IMR-90 (cell line): ENCODE measurements around the gene ZNF521. TPM values are rescaled to one million over a fixed set of nuclear protein-coding genes. Genes with fewer than 3 reads are reported as not detected.

Experiments
- ATAC-seq: fragments of 200-7000 bp; cut with Tn5 transposase; 2 replicates; pipeline ENCODE4 v1.9.1; 2020; ENCODE audit warnings: low read depth, mild to moderate bottlenecking, moderate library complexity
- BruUV-seq: library from RNA; stranded (reverse); fragments of 400-500 nt; replicated peaks from 2 replicates; lab custom pipeline; 2021; lab: Mats Ljungman, UMichigan
- CTCF ChIA-PET: fragments of 300-600 bp; formaldehyde crosslinking; extraction: SDS; loops from one replicate; lab custom pipeline; 2021; ENCODE audit warnings: antibody characterized with exemption; lab: Yijun Ruan, JAX
- POLR2A ChIA-PET: fragments of 300-600 bp; sonication (Branson Sonifier 250); formaldehyde crosslinking; loops from one replicate; lab custom pipeline; 2022; ENCODE audit warnings: antibody characterized with exemption; ENCODE audit not compliant: unreplicated experiment; lab: Charles Lee
- DNase-seq: peaks from one replicate; pipeline ENCODE4 v3.0.0; 2013
- H2AFZ ChIP-seq: replicated peaks from 2 replicates; pipeline ENCODE3; 2013; ENCODE audit warnings: low read length, mild to moderate bottlenecking; ENCODE audit not compliant: poor library complexity
- H2AK5ac ChIP-seq: 2 replicates; pipeline ENCODE4 v1.6.1; 2013; ENCODE audit warnings: low read depth, low read length, inconsistent platforms
- H2AK9ac ChIP-seq: replicated peaks from 2 replicates; pipeline ENCODE3; 2013; ENCODE audit warnings: mild to moderate bottlenecking, low read depth, low read length, moderate library complexity; ENCODE audit not compliant: poor library complexity
- H2BK120ac ChIP-seq: 2 replicates; pipeline ENCODE4 v1.6.1; 2013; ENCODE audit warnings: low read depth, low read length, inconsistent platforms
- H2BK15ac ChIP-seq: 3 replicates; pipeline ENCODE4 v1.6.1; 2013; ENCODE audit warnings: low read depth, low read length, inconsistent platforms
- H2BK20ac ChIP-seq: 2 replicates; pipeline ENCODE4 v1.6.1; 2013; ENCODE audit warnings: low read depth, mild to moderate bottlenecking, inconsistent platforms, low read length, moderate library complexity
- H2BK5ac ChIP-seq: 2 replicates; pipeline ENCODE4 v1.6.1; 2013; ENCODE audit warnings: mild to moderate bottlenecking, low read depth, low read length, inconsistent platforms; ENCODE audit not compliant: poor library complexity, severe bottlenecking
- H3K14ac ChIP-seq: replicated peaks from 2 replicates; pipeline ENCODE4 v1.6.1; 2013; ENCODE audit warnings: low read depth, low read length, inconsistent platforms
- H3K18ac ChIP-seq: 2 replicates; pipeline ENCODE4 v1.6.1; 2013; ENCODE audit warnings: low read depth, low read length, control low read depth
- H3K23ac ChIP-seq: 2 replicates; pipeline ENCODE4 v1.6.1; 2013; ENCODE audit warnings: low read depth, low read length, inconsistent platforms
- H3K27ac ChIP-seq: 2 replicates; pipeline ENCODE4 v1.5.1; 2013; ENCODE audit warnings: mild to moderate bottlenecking, control low read depth, low read length; ENCODE audit not compliant: insufficient read depth
- H3K27me3 ChIP-seq: 2 replicates; pipeline ENCODE4 v1.6.1; 2013; ENCODE audit warnings: low read length; ENCODE audit not compliant: control insufficient read depth, insufficient read depth
- H3K36me3 ChIP-seq: 2 replicates; pipeline ENCODE4 v1.6.1; 2013; ENCODE audit warnings: low read length, mixed read lengths; ENCODE audit not compliant: control insufficient read depth, insufficient read depth
- H3K4ac ChIP-seq: 2 replicates; pipeline ENCODE4 v1.6.1; 2013; ENCODE audit warnings: low read depth, low read length, inconsistent platforms
- H3K4me1 ChIP-seq: 2 replicates; pipeline ENCODE4 v1.6.1; 2013; ENCODE audit warnings: low read length, mixed read lengths; ENCODE audit not compliant: control insufficient read depth, insufficient read depth
- H3K4me2 ChIP-seq: 2 replicates; pipeline ENCODE4 v1.6.1; 2013; ENCODE audit warnings: low read depth, mild to moderate bottlenecking, control low read depth, low read length, moderate library complexity
- H3K4me3 ChIP-seq: 2 replicates; pipeline ENCODE4 v1.5.1; 2013; ENCODE audit warnings: low read depth, mild to moderate bottlenecking, control low read depth, low read length, moderate library complexity; ENCODE audit not compliant: insufficient read depth
- H3K56ac ChIP-seq: 2 replicates; pipeline ENCODE4 v1.6.1; 2013; ENCODE audit warnings: low read length, inconsistent platforms; ENCODE audit not compliant: insufficient read depth; ENCODE audit errors: extremely low read depth
- H3K79me1 ChIP-seq, 2 experiments: 2 replicates each; pipeline ENCODE4 v1.6.1; 2013; ENCODE audit warnings: low read length in 2 of 2, inconsistent platforms in 1 of 2, low read depth in 1 of 2
- H3K9ac ChIP-seq: 2 replicates; pipeline ENCODE4 v1.6.1; 2013; ENCODE audit warnings: low read depth, low read length, control low read depth
- H3K9me1 ChIP-seq: 2 replicates; pipeline ENCODE4 v1.6.1; 2013; ENCODE audit warnings: low read length, inconsistent platforms; ENCODE audit not compliant: insufficient read depth
- H3K9me3 ChIP-seq: 2 replicates; pipeline ENCODE4 v1.6.1; 2013; ENCODE audit warnings: low read length; ENCODE audit not compliant: control insufficient read depth, insufficient read depth
- H4K20me1 ChIP-seq: 2 replicates; pipeline ENCODE4 v1.6.1; 2013; ENCODE audit warnings: low read length, inconsistent platforms; ENCODE audit not compliant: insufficient read depth
- H4K5ac ChIP-seq: 2 replicates; pipeline ENCODE4 v1.6.1; 2013; ENCODE audit warnings: mild to moderate bottlenecking, low read depth, low read length, control low read depth
- H4K8ac ChIP-seq, 2 experiments: 2 replicates each; pipeline ENCODE4 v1.6.1; 2013; ENCODE audit warnings: low read depth in 2 of 2, low read length in 2 of 2, control low read depth in 1 of 2, inconsistent platforms in 1 of 2
- H4K91ac ChIP-seq: 2 replicates; pipeline ENCODE4 v1.6.1; 2013; ENCODE audit warnings: low read depth, low read length, inconsistent platforms; ENCODE audit not compliant: insufficient read depth
- BHLHE40 ChIP-seq: fragments of 150-350 bp; IDR thresholded peaks from 2 replicates; pipeline ENCODE4 v1.6.1; 2016; ENCODE audit warnings: mild to moderate bottlenecking, low read depth, low read length
- CEBPB ChIP-seq: IDR thresholded peaks from 2 replicates; pipeline ENCODE4 v1.6.1; 2012; ENCODE audit warnings: low read depth, low read length, improper control_type of control experiment
- CHD1 ChIP-seq: IDR thresholded peaks from 2 replicates; pipeline ENCODE4 v1.6.1; 2012; ENCODE audit warnings: low read depth, low read length, improper control_type of control experiment
- FOS ChIP-seq: fragments of 150-350 bp; IDR thresholded peaks from 2 replicates; pipeline ENCODE4 v1.6.1; 2016; ENCODE audit warnings: low read depth, low read length
- MAFK ChIP-seq: IDR thresholded peaks from 2 replicates; pipeline ENCODE4 v1.6.1; 2012; ENCODE audit warnings: low read depth, low read length, improper control_type of control experiment
- MXI1 ChIP-seq: IDR thresholded peaks from 2 replicates; pipeline ENCODE4 v1.6.1; 2012; ENCODE audit warnings: low read depth, mild to moderate bottlenecking, low read length, moderate library complexity, borderline replicate concordance
- POLR2A ChIP-seq: IDR thresholded peaks from 2 replicates; pipeline ENCODE4 v1.6.1; 2012; ENCODE audit warnings: mild to moderate bottlenecking, low read depth, low read length
- RCOR1 ChIP-seq: IDR thresholded peaks from 2 replicates; pipeline ENCODE4 v1.6.1; 2012; ENCODE audit warnings: mild to moderate bottlenecking, low read length, improper control_type of control experiment; ENCODE audit not compliant: insufficient replicate concordance
- RFX5 ChIP-seq: IDR thresholded peaks from 2 replicates; pipeline ENCODE4 v1.8.0; 2012; ENCODE audit warnings: low read depth, mild to moderate bottlenecking, low read length, moderate library complexity
- SMC3 ChIP-seq: fragments of 150-350 bp; IDR thresholded peaks from 2 replicates; pipeline ENCODE4 v1.6.1; 2016; ENCODE audit warnings: low read depth, mild to moderate bottlenecking, antibody characterized with exemption, low read length, moderate library complexity
- USF2 ChIP-seq: fragments of 150-350 bp; IDR thresholded peaks from 2 replicates; pipeline ENCODE4 v1.6.1; 2017; ENCODE audit warnings: mild to moderate bottlenecking, antibody characterized with exemption, low read length, low read depth
- WGBS, 2 experiments: methylation state at CpG; one replicate each; pipeline versions ENCODE4 v1.1.5 to v1.1.7; 2013; ENCODE audit warnings: missing lambda C conversion rate in 2 of 2; ENCODE audit not compliant: insufficient read length in 1 of 2; ENCODE audit errors: extremely low coverage in 2 of 2; 5-methylcytosine and 5-hydroxymethylcytosine counted together
- dilution Hi-C: fragments of 300-500 bp; cut with HindIII; formaldehyde crosslinking; loops from one replicate; pipeline ENCODE4 v1.14.3; 2018; ENCODE audit warnings: low sequenced_read_pairs; ENCODE audit not compliant: unreplicated experiment
- in situ Hi-C: fragments of 300-500 bp; cut with MboI; formaldehyde crosslinking; loops from 3 replicates; pipeline ENCODE4 v1.14.3; 2019; ENCODE audit warnings: low sequenced_read_pairs, inconsistent platforms, mixed read lengths
- intact Hi-C: fragments of 100-400 bp; cut with micrococcal nuclease; formaldehyde crosslinking; loops from 2 replicates; pipeline ENCODE4 v1.10.0; 2022
- polyA plus RNA-seq, 3 experiments: library from polyadenylated mRNA; depleted of rRNA; stranded (reverse); fragments of >200 nt; gene quantifications; 2 replicates each; pipeline ENCODE4 v1.2.3, GENCODE V29; 2012; ENCODE audit warnings: low replicate concordance in 1 of 3
- total RNA-seq: library from RNA; depleted of rRNA; stranded (reverse); fragments of >200 nt; gene quantifications from 2 replicates; pipeline ENCODE4 v1.2.3, GENCODE V29; 2012

ZNF521 gene
- total and polyA plus RNA-seq, 2 of the 4 experiments (the other 2 are of a cell fraction): 21.5 to 59.3 TPM

DNA sequence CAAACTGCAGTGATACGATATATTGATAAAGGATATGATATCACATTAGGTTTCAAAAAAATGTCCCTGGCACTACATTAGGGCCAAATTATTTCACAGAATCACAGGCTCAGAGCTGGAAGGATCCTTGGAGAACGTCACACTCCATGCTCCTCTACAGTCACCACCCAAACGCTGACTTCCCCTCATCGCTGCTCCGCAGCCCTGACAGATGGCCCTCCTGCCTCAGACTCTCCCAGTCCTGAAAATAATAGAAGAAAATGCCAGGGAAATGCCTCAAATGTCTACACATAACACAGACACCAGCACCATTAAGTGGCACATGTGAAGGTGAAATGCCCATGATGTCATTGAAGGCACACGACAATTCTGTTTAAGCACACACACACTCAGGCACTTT, 72.0 kb downstream of the ZNF521 start:
- Histone ChIP-seq H4K20me1 (peaks cover 8% of the 10 kb centered on the region; the same call in 1 of the 2 replicates), H3K4me2 (peak overlapping the region; percentile 34; the same call in 1 of the 2 replicates), H3K27me3 (no peaks in the 10 kb centered on the region), H3K4me3 (no peak overlapping the region), H3K36me3 (peaks cover 1% of the 10 kb centered on the region; the same call in 1 of the 2 replicates), H3K14ac (peak overlapping the region; percentile 38), H4K91ac (peak overlapping the region; percentile 26; the same call in 1 of the 2 replicates), H3K9ac (no peak overlapping the region), H3K23ac (peak overlapping the region; percentile 44; the same call in 1 of the 2 replicates), H3K56ac (no peak overlapping the region; the same call in 1 of the 2 replicates), H3K4ac (peak overlapping the region; percentile 83), H4K8ac (peak overlapping the region in 1 of 2 experiments; percentile 51; a peak in 1 of 4 replicates), H3K18ac (peak overlapping the region; percentile 62), H3K79me1 (peaks cover 19 to 45% of the 10 kb centered on the region in 2 experiments), H3K4me1 (peaks cover 8% of the 10 kb centered on the region), H3K27ac (no peak overlapping the region), H2BK15ac (0 out of 3 replicates have a peak overlapping the region, but pooled peaks have one; percentile 40), H2AFZ (no peak overlapping the region), H4K5ac (no peak overlapping the region), H2BK5ac (no peak overlapping the region), H2AK9ac (no peak overlapping the region), H3K9me3 (no peaks in the 10 kb centered on the region), H2AK5ac (peak overlapping the region; percentile 79), H2BK20ac (peak overlapping the region; percentile 19; the same call in 1 of the 2 replicates), H3K9me1 (peaks cover 4% of the 10 kb centered on the region), H2BK120ac (peak overlapping the region; percentile 47; the same call in 1 of the 2 replicates)
- ChIA-PET CTCF (interaction anchor here (1.0 kb wide), 1 partner anchor 27 kb away, joined by 4 read pairs; no protein-coding TSS in a partner anchor), POLR2A (no interaction called here)
- ATAC-seq (no peak), DNase-seq (no peak)
- BruUV-seq: no TSS peak
- in situ Hi-C loops: no loop called here
- TF ChIP-seq MXI1: no peak
- no peak for TF ChIP-seq POLR2A
- TF ChIP-seq FOS: no peak
- no peak for TF ChIP-seq BHLHE40
- no peak for TF ChIP-seq RFX5
- no peak for TF ChIP-seq MAFK
- TF ChIP-seq CHD1: no peak
- no peak for TF ChIP-seq USF2
- TF ChIP-seq CEBPB: no peak
- no peak for TF ChIP-seq RCOR1
- no peak for TF ChIP-seq SMC3
- dilution Hi-C loops: no loop called here
- intact Hi-C loops: no loop called here
- 63% methylated on average over 2 of the region's 6 CpGs; no CpG with 5 or more reads in 1 of the 2 experiments for WGBS, 2 experiments
